Aorta (tissue), 5 donors: ENCODE results near the gene KLHL40. TPM values are rescaled to one million over a fixed set of nuclear protein-coding genes. Genes with fewer than 3 reads are reported as not detected.
A peak's percentile ranks its signal among the peaks of the same experiment; 100 is the strongest.

ENCODE experiments used
- ATAC-seq: fragments of 200-7000 bp; cut with Tn5 transposase; one replicate; pipeline ENCODE4 v1.9.1; 2022; ENCODE audit warnings: moderate library complexity; ENCODE audit not compliant: low FRiP score
- DNase-seq, 2 donors: peaks; one replicate each; pipeline ENCODE4 v3.0.0-alpha.2; 2020
- H3K27ac ChIP-seq, 2 donors: one replicate each; pipeline ENCODE4 v1.5.1; 2013; ENCODE audit warnings: low read length in 2 of 2, mild to moderate bottlenecking in 2 of 2, moderate library complexity in 2 of 2, control low read depth in 1 of 2, inconsistent platforms in 1 of 2, low read depth in 1 of 2
- H3K27me3 ChIP-seq, 2 donors: one replicate each; pipeline ENCODE4 v1.6.1; 2013; ENCODE audit warnings: control low read depth in 1 of 2, low read length in 1 of 2, mild to moderate bottlenecking in 1 of 2, moderate library complexity in 1 of 2; ENCODE audit not compliant: insufficient read depth in 2 of 2, control insufficient read depth in 1 of 2
- H3K36me3 ChIP-seq, 2 donors: one replicate each; pipeline ENCODE4 v1.6.1; 2013; ENCODE audit warnings: control low read depth in 1 of 2, low read length in 1 of 2, mild to moderate bottlenecking in 1 of 2; ENCODE audit not compliant: insufficient read depth in 2 of 2, control insufficient read depth in 1 of 2
- H3K4me1 ChIP-seq, 2 donors: one replicate each; pipeline ENCODE4 v1.6.1; 2013; ENCODE audit warnings: low read length in 2 of 2, control low read depth in 1 of 2, mild to moderate bottlenecking in 1 of 2, moderate library complexity in 1 of 2; ENCODE audit not compliant: insufficient read depth in 2 of 2, control insufficient read depth in 1 of 2
- H3K4me3 ChIP-seq, 2 donors: one replicate each; pipeline ENCODE4 v1.5.1; 2013; ENCODE audit warnings: low read length in 2 of 2, control low read depth in 1 of 2, mild to moderate bottlenecking in 1 of 2
- H3K9me3 ChIP-seq: one replicate; pipeline ENCODE4 v1.6.1; 2013; ENCODE audit warnings: mild to moderate bottlenecking, low read length; ENCODE audit not compliant: control insufficient read depth
- WGBS, 2 donors: extraction: QIAGEN DNeasy Blood & Tissue Kit; methylation state at CpG; one replicate each; pipeline ENCODE4 v1.1.7; 2013; 5-methylcytosine and 5-hydroxymethylcytosine counted together
- intact Hi-C, 2 donors: fragments of 100-400 bp; cut with DNase I; formaldehyde crosslinking; loops; one replicate each; pipeline versions ENCODE4 v1.14.2 to v1.15.0; 2022
- polyA plus RNA-seq, 2 donors: library from polyadenylated mRNA; stranded (reverse); fragments of 200-250 nt; gene quantifications; one replicate each; pipeline ENCODE4 v1.2.3, GENCODE V29; 2013
- total RNA-seq, 2 donors: library from RNA; stranded (reverse); fragmentation: NEBNext Ultra II Directional; extraction: Animal tissue kit (Norgen Biotek cat#: 25700); gene quantifications; one replicate each; pipeline ENCODE4 v1.2.1, GENCODE V29; 2021
- donor health status: healthy with polysubstance abuse.
- donor health status: Bipolar disorder and iron deficiency.
- donor health status: DM: no; HTN: no; CAD: no.
- donor health status: DM: no; HTN: no; CAD: no.
- donor health status: DM: yes; HTN: yes; CAD: no.

KLHL40 gene
- total and polyA plus RNA-seq, 4 donors: 0.26 TPM; not detected in 3

- WGBS, 2 donors: 36 to 54% methylated on average over 10 to 12 of the region's 12 CpGs
- peak overlapping the region in 1 of 2 donors; percentile 39 for H3K27ac ChIP-seq
- intact Hi-C loops: loop anchor here (10.0 kb wide), 2 partner anchors 55 to 155 kb away; partner anchors contain the start of genes KLHL40 (in 1 of the 2) and SEC22C (in 1 of the 2)
- no peaks in the 10 kb centered on the region for H3K9me3 ChIP-seq
- H3K36me3 ChIP-seq: no peaks in the 10 kb centered on the region
- no peak overlapping the region for H3K4me3 ChIP-seq
- no peaks in the 10 kb centered on the region for H3K4me1 ChIP-seq
- ATAC-seq: peak; percentile 80
- no peaks in the 10 kb centered on the region for H3K27me3 ChIP-seq
- peak in 1 of 2 donors; percentile 62 for DNase-seq
Observed at GRCh38 chr3:42739401-42740158, 54.2 kb downstream of the KLHL40 start.

DNA sequence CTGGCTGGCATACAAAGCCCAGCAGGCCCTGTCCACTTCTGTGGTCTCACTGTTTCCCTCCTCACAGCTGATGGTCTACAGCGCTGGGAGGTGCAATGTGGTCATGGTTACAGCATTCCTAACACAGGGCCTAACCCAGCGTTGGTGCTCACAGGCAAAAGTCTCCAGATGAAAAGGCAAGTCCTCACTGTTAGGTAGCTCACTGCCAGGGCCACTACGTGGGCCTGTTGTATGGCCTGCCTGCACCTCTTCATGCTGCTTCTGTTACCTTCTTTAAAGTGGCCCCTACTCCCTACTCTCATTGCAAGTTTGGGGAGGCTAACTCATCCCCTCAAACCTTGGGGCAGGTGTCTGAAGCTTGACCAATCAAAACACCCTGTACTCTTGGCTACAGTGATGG is 56.5 kb downstream of the KLHL40 start:
- Histone ChIP-seq H3K27me3 (no peaks in the 10 kb centered on the region), H3K27ac (peak overlapping the region in 1 of 2 donors; percentile 10), H3K36me3 (no peaks in the 10 kb centered on the region), H3K9me3 (no peaks in the 10 kb centered on the region), H3K4me1 (peaks cover 6 to 7% of the 10 kb centered on the region in 2 donors), H3K4me3 (no peak overlapping the region)
- 36 to 42% methylated on average over 3 of the region's 3 CpGs for WGBS, 2 donors
- ATAC-seq (no peak), DNase-seq (no peak)
- intact Hi-C loops: loop anchor here (2.0 to 10.0 kb wide), 3 partner anchors 57 to 157 kb away; partner anchors contain the start of genes KLHL40 (in 1 of the 2) and SEC22C (in 1 of the 2)

Other genes with a start within 250 kb of the KLHL40 start
- 1 to 10 TPM; 3.2 to 7.6 TPM for gene VIPR1, start 182.9 kb upstream of the KLHL40 start, total RNA-seq
- 10 to 100 TPM; 11.5 to 14.0 TPM for gene VIPR1, start 182.9 kb upstream of the KLHL40 start, polyA plus RNA-seq
- 10 to 100 TPM; 43.6 to 46.6 TPM for gene SEC22C, start 103.6 kb upstream of the KLHL40 start, total RNA-seq
- gene SEC22C, start 103.6 kb upstream of the KLHL40 start, polyA plus RNA-seq: 10 to 100 TPM; 54.5 to 58.6 TPM
- gene SS18L2, start 94.7 kb upstream of the KLHL40 start, total RNA-seq: 10 to 100 TPM; 17.5 to 18.5 TPM
- 10 to 100 TPM; 21.4 to 47.8 TPM for gene SS18L2, start 94.7 kb upstream of the KLHL40 start, polyA plus RNA-seq
- 100 to 1,000 TPM in 1 of 2 donors, 10 to 100 TPM in 1; 98.5 to 163 TPM for gene NKTR, start 84.9 kb upstream of the KLHL40 start, total RNA-seq
- 10 to 100 TPM in 1 of 2 donors, 1 to 10 TPM in 1; 6.1 to 57.7 TPM for gene NKTR, start 84.9 kb upstream of the KLHL40 start, polyA plus RNA-seq
- 10 to 100 TPM; 72.4 to 82.0 TPM for gene ZBTB47, start 31.8 kb upstream of the KLHL40 start, total RNA-seq
- gene ZBTB47, start 31.8 kb upstream of the KLHL40 start, polyA plus RNA-seq: 10 to 100 TPM; 42.3 to 77.1 TPM
- not detected for gene HHATL, start 17.3 kb downstream of the KLHL40 start, total RNA-seq
- 1 to 10 TPM; 1.4 to 1.5 TPM for gene HHATL, start 17.3 kb downstream of the KLHL40 start, polyA plus RNA-seq
- 1 to 10 TPM; 1.3 to 2.5 TPM for gene CCDC13, start 87.7 kb downstream of the KLHL40 start, total RNA-seq
- 1 to 10 TPM; 1.2 to 3.1 TPM for gene CCDC13, start 87.7 kb downstream of the KLHL40 start, polyA plus RNA-seq
- gene HIGD1A, start 119.0 kb downstream of the KLHL40 start, total RNA-seq: 10 to 100 TPM; 61.4 to 84.9 TPM
- 100 to 1,000 TPM; 175 to 337 TPM for gene HIGD1A, start 119.0 kb downstream of the KLHL40 start, polyA plus RNA-seq
- gene ACKR2, start 123.9 kb downstream of the KLHL40 start, total RNA-seq: 1 to 10 TPM; 3.1 to 7.8 TPM
- gene ACKR2, start 123.9 kb downstream of the KLHL40 start, polyA plus RNA-seq: under 1 TPM in 1 of 2 donors, not detected in 1; 0.26 TPM
- gene CYP8B1, start 190.3 kb downstream of the KLHL40 start, total RNA-seq: not detected
- under 1 TPM in 1 of 2 donors, not detected in 1; 0.10 TPM for gene CYP8B1, start 190.3 kb downstream of the KLHL40 start, polyA plus RNA-seq
- gene ZNF662, start 220.6 kb downstream of the KLHL40 start, total RNA-seq: 10 to 100 TPM; 13.0 to 18.1 TPM
- 1 to 10 TPM; 1.0 to 9.8 TPM for gene ZNF662, start 220.6 kb downstream of the KLHL40 start, polyA plus RNA-seq